IMR-90 (cell line): ENCODE data around the gene KDM1B. TPM values are rescaled to one million over a fixed set of nuclear protein-coding genes. Genes with fewer than 3 reads are reported as not detected.

Experiments used
- ATAC-seq: fragments of 200-7000 bp; cut with Tn5 transposase; 2 replicates; pipeline ENCODE4 v1.9.1; 2020; ENCODE audit warnings: low read depth, mild to moderate bottlenecking, moderate library complexity
- BruUV-seq: library from RNA; stranded (reverse); fragments of 400-500 nt; replicated peaks from 2 replicates; lab custom pipeline; 2021; lab: Mats Ljungman, UMichigan
- CTCF ChIA-PET: fragments of 300-600 bp; formaldehyde crosslinking; extraction: SDS; loops from one replicate; lab custom pipeline; 2021; ENCODE audit warnings: antibody characterized with exemption; lab: Yijun Ruan, JAX
- POLR2A ChIA-PET: fragments of 300-600 bp; sonication (Branson Sonifier 250); formaldehyde crosslinking; loops from one replicate; lab custom pipeline; 2022; ENCODE audit warnings: antibody characterized with exemption; ENCODE audit not compliant: unreplicated experiment; lab: Charles Lee
- DNase-seq: peaks from one replicate; pipeline ENCODE4 v3.0.0; 2013
- H2AFZ ChIP-seq: replicated peaks from 2 replicates; pipeline ENCODE3; 2013; ENCODE audit warnings: low read length, mild to moderate bottlenecking; ENCODE audit not compliant: poor library complexity
- H2AK5ac ChIP-seq: 2 replicates; pipeline ENCODE4 v1.6.1; 2013; ENCODE audit warnings: low read depth, low read length, inconsistent platforms
- H2AK9ac ChIP-seq: replicated peaks from 2 replicates; pipeline ENCODE3; 2013; ENCODE audit warnings: mild to moderate bottlenecking, low read depth, low read length, moderate library complexity; ENCODE audit not compliant: poor library complexity
- H2BK120ac ChIP-seq: 2 replicates; pipeline ENCODE4 v1.6.1; 2013; ENCODE audit warnings: low read depth, low read length, inconsistent platforms
- H2BK15ac ChIP-seq: 3 replicates; pipeline ENCODE4 v1.6.1; 2013; ENCODE audit warnings: low read depth, low read length, inconsistent platforms
- H2BK20ac ChIP-seq: 2 replicates; pipeline ENCODE4 v1.6.1; 2013; ENCODE audit warnings: low read depth, mild to moderate bottlenecking, inconsistent platforms, low read length, moderate library complexity
- H2BK5ac ChIP-seq: 2 replicates; pipeline ENCODE4 v1.6.1; 2013; ENCODE audit warnings: mild to moderate bottlenecking, low read depth, low read length, inconsistent platforms; ENCODE audit not compliant: poor library complexity, severe bottlenecking
- H3K14ac ChIP-seq: replicated peaks from 2 replicates; pipeline ENCODE4 v1.6.1; 2013; ENCODE audit warnings: low read depth, low read length, inconsistent platforms
- H3K18ac ChIP-seq: 2 replicates; pipeline ENCODE4 v1.6.1; 2013; ENCODE audit warnings: low read depth, low read length, control low read depth
- H3K23ac ChIP-seq: 2 replicates; pipeline ENCODE4 v1.6.1; 2013; ENCODE audit warnings: low read depth, low read length, inconsistent platforms
- H3K27ac ChIP-seq: 2 replicates; pipeline ENCODE4 v1.5.1; 2013; ENCODE audit warnings: mild to moderate bottlenecking, control low read depth, low read length; ENCODE audit not compliant: insufficient read depth
- H3K27me3 ChIP-seq: 2 replicates; pipeline ENCODE4 v1.6.1; 2013; ENCODE audit warnings: low read length; ENCODE audit not compliant: control insufficient read depth, insufficient read depth
- H3K36me3 ChIP-seq: 2 replicates; pipeline ENCODE4 v1.6.1; 2013; ENCODE audit warnings: low read length, mixed read lengths; ENCODE audit not compliant: control insufficient read depth, insufficient read depth
- H3K4ac ChIP-seq: 2 replicates; pipeline ENCODE4 v1.6.1; 2013; ENCODE audit warnings: low read depth, low read length, inconsistent platforms
- H3K4me1 ChIP-seq: 2 replicates; pipeline ENCODE4 v1.6.1; 2013; ENCODE audit warnings: low read length, mixed read lengths; ENCODE audit not compliant: control insufficient read depth, insufficient read depth
- H3K4me2 ChIP-seq: 2 replicates; pipeline ENCODE4 v1.6.1; 2013; ENCODE audit warnings: low read depth, mild to moderate bottlenecking, control low read depth, low read length, moderate library complexity
- H3K4me3 ChIP-seq: 2 replicates; pipeline ENCODE4 v1.5.1; 2013; ENCODE audit warnings: low read depth, mild to moderate bottlenecking, control low read depth, low read length, moderate library complexity; ENCODE audit not compliant: insufficient read depth
- H3K56ac ChIP-seq: 2 replicates; pipeline ENCODE4 v1.6.1; 2013; ENCODE audit warnings: low read length, inconsistent platforms; ENCODE audit not compliant: insufficient read depth; ENCODE audit errors: extremely low read depth
- H3K79me1 ChIP-seq, 2 experiments: 2 replicates each; pipeline ENCODE4 v1.6.1; 2013; ENCODE audit warnings: low read length in 2 of 2, inconsistent platforms in 1 of 2, low read depth in 1 of 2
- H3K9ac ChIP-seq: 2 replicates; pipeline ENCODE4 v1.6.1; 2013; ENCODE audit warnings: low read depth, low read length, control low read depth
- H3K9me1 ChIP-seq: 2 replicates; pipeline ENCODE4 v1.6.1; 2013; ENCODE audit warnings: low read length, inconsistent platforms; ENCODE audit not compliant: insufficient read depth
- H3K9me3 ChIP-seq: 2 replicates; pipeline ENCODE4 v1.6.1; 2013; ENCODE audit warnings: low read length; ENCODE audit not compliant: control insufficient read depth, insufficient read depth
- H4K20me1 ChIP-seq: 2 replicates; pipeline ENCODE4 v1.6.1; 2013; ENCODE audit warnings: low read length, inconsistent platforms; ENCODE audit not compliant: insufficient read depth
- H4K5ac ChIP-seq: 2 replicates; pipeline ENCODE4 v1.6.1; 2013; ENCODE audit warnings: mild to moderate bottlenecking, low read depth, low read length, control low read depth
- H4K8ac ChIP-seq, 2 experiments: 2 replicates each; pipeline ENCODE4 v1.6.1; 2013; ENCODE audit warnings: low read depth in 2 of 2, low read length in 2 of 2, control low read depth in 1 of 2, inconsistent platforms in 1 of 2
- H4K91ac ChIP-seq: 2 replicates; pipeline ENCODE4 v1.6.1; 2013; ENCODE audit warnings: low read depth, low read length, inconsistent platforms; ENCODE audit not compliant: insufficient read depth
- CEBPB ChIP-seq: IDR thresholded peaks from 2 replicates; pipeline ENCODE4 v1.6.1; 2012; ENCODE audit warnings: low read depth, low read length, improper control_type of control experiment
- ELK1 ChIP-seq: fragments of 150-350 bp; IDR thresholded peaks from 2 replicates; pipeline ENCODE4 v1.6.1; 2016; ENCODE audit warnings: low read depth, mild to moderate bottlenecking, low read length, moderate library complexity, borderline replicate concordance
- FOS ChIP-seq: fragments of 150-350 bp; IDR thresholded peaks from 2 replicates; pipeline ENCODE4 v1.6.1; 2016; ENCODE audit warnings: low read depth, low read length
- MAFK ChIP-seq: IDR thresholded peaks from 2 replicates; pipeline ENCODE4 v1.6.1; 2012; ENCODE audit warnings: low read depth, low read length, improper control_type of control experiment
- MXI1 ChIP-seq: IDR thresholded peaks from 2 replicates; pipeline ENCODE4 v1.6.1; 2012; ENCODE audit warnings: low read depth, mild to moderate bottlenecking, low read length, moderate library complexity, borderline replicate concordance
- WGBS, 2 experiments: methylation state at CpG; one replicate each; pipeline versions ENCODE4 v1.1.5 to v1.1.7; 2013; ENCODE audit warnings: missing lambda C conversion rate in 2 of 2; ENCODE audit not compliant: insufficient read length in 1 of 2; ENCODE audit errors: extremely low coverage in 2 of 2; 5-methylcytosine and 5-hydroxymethylcytosine counted together
- dilution Hi-C: fragments of 300-500 bp; cut with HindIII; formaldehyde crosslinking; loops from one replicate; pipeline ENCODE4 v1.14.3; 2018; ENCODE audit warnings: low sequenced_read_pairs; ENCODE audit not compliant: unreplicated experiment
- in situ Hi-C: fragments of 300-500 bp; cut with MboI; formaldehyde crosslinking; loops from 3 replicates; pipeline ENCODE4 v1.14.3; 2019; ENCODE audit warnings: low sequenced_read_pairs, inconsistent platforms, mixed read lengths
- intact Hi-C: fragments of 100-400 bp; cut with micrococcal nuclease; formaldehyde crosslinking; loops from 2 replicates; pipeline ENCODE4 v1.10.0; 2022
- polyA plus RNA-seq, 3 experiments: library from polyadenylated mRNA; depleted of rRNA; stranded (reverse); fragments of >200 nt; gene quantifications; 2 replicates each; pipeline ENCODE4 v1.2.3, GENCODE V29; 2012; ENCODE audit warnings: low replicate concordance in 1 of 3
- total RNA-seq: library from RNA; depleted of rRNA; stranded (reverse); fragments of >200 nt; gene quantifications from 2 replicates; pipeline ENCODE4 v1.2.3, GENCODE V29; 2012

Gene KDM1B
- total and polyA plus RNA-seq, 2 of the 4 experiments (the other 2 are of a cell fraction), result 13.2 to 16.7 TPM

- TF ChIP-seq MAFK, result no peak
Observed at GRCh38 chr6:18241208-18242038, 86.2 kb downstream of the KDM1B start (continued).

GRCh38 chr6:18242062-18242851, 87.0 kb downstream of the KDM1B start:
- ChIA-PET CTCF (interaction anchor here (1.5 kb wide), 1 partner anchor 28 kb away, joined by 3 read pairs; no protein-coding TSS in a partner anchor), POLR2A (no interaction called here)
- Histone ChIP-seq H4K5ac (no peak overlapping the region), H3K4me1 (peaks cover 5% of the 10 kb centered on the region), H2BK5ac (peak overlapping the region; percentile 81), H2BK15ac (peak overlapping the region; percentile 63; the same call in 1 of the 3 replicates), H2AK9ac (no peak overlapping the region), H2AK5ac (peak overlapping the region; percentile 63; the same call in 1 of the 2 replicates), H3K56ac (no peak overlapping the region), H3K79me1 (peaks cover 20 to 60% of the 10 kb centered on the region in 2 experiments), H3K18ac (no peak overlapping the region), H3K23ac (peak overlapping the region; percentile 19; the same call in 1 of the 2 replicates), H3K36me3 (peaks cover 30% of the 10 kb centered on the region), H3K27me3 (no peaks in the 10 kb centered on the region), H2BK120ac (peak overlapping the region; percentile 60; the same call in 1 of the 2 replicates), H3K4me3 (no peak overlapping the region), H4K8ac (peak overlapping the region; percentile 15 to 77; a peak in 2 of 4 replicates), H2AFZ (no peak overlapping the region), H3K27ac (0 out of 2 replicates have a peak overlapping the region, but pooled peaks have one; percentile 31), H3K4ac (peak overlapping the region; percentile 78), H3K9me1 (0 out of 2 replicates have a peak, but pooled peaks cover 3% of the 10 kb centered on the region), H3K4me2 (no peak overlapping the region), H3K9ac (no peak overlapping the region), H3K14ac (peak overlapping the region; percentile 22; the same call in 1 of the 2 replicates), H4K91ac (peak overlapping the region; percentile 85), H4K20me1 (no peaks in the 10 kb centered on the region; the same call in 1 of the 2 replicates), H2BK20ac (0 out of 2 replicates have a peak overlapping the region, but pooled peaks have one; percentile 23), H3K9me3 (no peaks in the 10 kb centered on the region)
- dilution Hi-C loops (no loop called here), intact Hi-C loops (loop anchor here (10.0 kb wide), 1 partner anchor 387 kb away; no protein-coding TSS in a partner anchor), in situ Hi-C loops (no loop called here)
- TF ChIP-seq ELK1 (no peak), MXI1 (no peak), MAFK (no peak), FOS (0 out of 2 replicates have a peak, but pooled peaks have one; percentile 37), CEBPB (peak; percentile 91)
- no TSS peak for BruUV-seq
- peak; percentile 94 for DNase-seq
- 88% methylated on average over 1 of the region's 11 CpGs; no CpG with 5 or more reads in 1 of the 2 experiments for WGBS, 2 experiments
- ATAC-seq, result peak; percentile 89
